Caco-2 (cell line): Measurements from ENCODE around the gene CNTN5. TPM values are rescaled to one million over a fixed set of nuclear protein-coding genes. Genes with fewer than 3 reads are reported as not detected.

Experiments
- BruUV-seq: library from RNA; stranded (reverse); fragments of 400-500 nt; replicated peaks from 2 replicates; lab custom pipeline; 2021; lab: Mats Ljungman, UMichigan
- CTCF ChIA-PET: fragments of 300-600 bp; sonication (Branson Sonifier 250); formaldehyde crosslinking; loops from one replicate; lab custom pipeline; 2022; ENCODE audit warnings: antibody characterized with exemption; lab: Charles Lee
- POLR2A ChIA-PET: fragments of 300-600 bp; sonication (Branson Sonifier 250); formaldehyde crosslinking; loops from one replicate; lab custom pipeline; 2022; ENCODE audit warnings: antibody characterized with exemption; lab: Charles Lee
- DNase-seq, 2 experiments: peaks; one replicate each; pipeline versions ENCODE4 v3.0.0 to v3.0.0-alpha.2; 2020 to 2022
- H3K27me3 ChIP-seq: replicated peaks from 2 replicates; pipeline ENCODE4 v1.6.0; 2011; ENCODE audit warnings: low read length; ENCODE audit not compliant: control insufficient read depth, insufficient read depth
- H3K36me3 ChIP-seq: 2 replicates; pipeline ENCODE4 v1.5.1; 2011; ENCODE audit warnings: low read length; ENCODE audit not compliant: control insufficient read depth, insufficient read depth
- H3K4me1 ChIP-seq: fragments of 250-450 bp; sonication (Bioruptor Pico); 2 replicates; pipeline ENCODE4 v1.5.1; 2020; ENCODE audit warnings: mild to moderate bottlenecking
- H3K4me3 ChIP-seq: 2 replicates; pipeline ENCODE4 v1.5.1; 2011; ENCODE audit warnings: low read depth, mild to moderate bottlenecking, control low read depth, low read length
- H3K9me3 ChIP-seq: fragments of 250-450 bp; sonication (Bioruptor Pico); 2 replicates; pipeline ENCODE4 v1.5.1; 2020; ENCODE audit warnings: mild to moderate bottlenecking, moderate library complexity
- H3K27ac Mint-ChIP-seq: one replicate; pipeline ENCODE4 v1.8.0; 2022; ENCODE audit warnings: mixed read lengths; ENCODE audit not compliant: unreplicated experiment
- H3K27me3 Mint-ChIP-seq: one replicate; pipeline ENCODE4 v1.8.0; 2022; ENCODE audit warnings: mixed read lengths; ENCODE audit not compliant: insufficient read depth, unreplicated experiment
- H3K36me3 Mint-ChIP-seq: one replicate; pipeline ENCODE4 v1.8.0; 2022; ENCODE audit warnings: mild to moderate bottlenecking, mixed read lengths; ENCODE audit not compliant: insufficient read depth, unreplicated experiment
- H3K4me1 Mint-ChIP-seq: one replicate; pipeline ENCODE4 v1.8.0; 2022; ENCODE audit warnings: low read depth, mixed read lengths; ENCODE audit not compliant: unreplicated experiment
- H3K4me3 Mint-ChIP-seq: one replicate; pipeline ENCODE4 v1.8.0; 2022; ENCODE audit warnings: mild to moderate bottlenecking, moderate library complexity, mixed read lengths; ENCODE audit not compliant: unreplicated experiment
- H3K9me3 Mint-ChIP-seq: one replicate; pipeline ENCODE4 v1.8.0; 2022; ENCODE audit warnings: mixed read lengths; ENCODE audit not compliant: unreplicated experiment
- intact Hi-C: fragments of 100-400 bp; cut with micrococcal nuclease; formaldehyde crosslinking; loops from one replicate; pipeline ENCODE4 v1.10.0; 2022; ENCODE audit not compliant: unreplicated experiment
- total RNA-seq: library from RNA; stranded (reverse); gene quantifications from 2 replicates; pipeline ENCODE4 v1.2.3, GENCODE V29; 2022
- TF ChIP-seq, protein P1 (sequence below), 2 experiments: fragments of 200-600 bp in 1 of 2; IDR thresholded peaks; 1 replicate in 1 of 2; 2 replicates in 1 of 2; pipeline versions ENCODE4 v1.5.1 to v1.8.0; 2011 to 2022; ENCODE audit warnings: antibody characterized with exemption in 1 of 2, control low read depth in 1 of 2, inconsistent platforms in 1 of 2, low read depth in 1 of 2, low read length in 1 of 2, mild to moderate bottlenecking in 1 of 2, moderate library complexity in 1 of 2; ENCODE audit not compliant: insufficient read depth in 1 of 2, severe bottlenecking in 1 of 2, unreplicated experiment in 1 of 2

CNTN5 gene
- total RNA-seq, 1 experiment from 2014 or later, result 1.00 TPM

DNA sequence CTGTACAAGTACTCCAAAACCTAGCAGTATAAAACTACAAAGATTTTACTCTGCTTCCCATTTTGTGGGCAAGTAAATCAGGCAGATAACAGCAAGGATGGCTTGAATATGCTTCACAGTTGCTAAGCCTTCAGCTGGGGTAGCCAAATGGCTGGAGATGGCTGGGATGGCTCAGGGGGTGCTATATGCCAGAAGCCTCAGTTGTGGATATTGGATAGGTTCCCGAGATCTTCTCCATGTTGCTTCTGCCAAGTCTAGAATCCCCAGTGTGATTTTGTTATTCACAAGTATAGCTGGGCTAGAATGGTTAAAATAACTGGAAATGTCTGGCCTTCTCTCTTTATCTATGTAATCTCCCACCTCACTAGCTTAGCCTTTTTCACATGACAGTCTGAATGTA, 1194.0 kb downstream of the CNTN5 start:
- no peaks in the 10 kb centered on the region for H3K9me3 Mint-ChIP-seq
- TF ChIP-seq, protein P1, sequence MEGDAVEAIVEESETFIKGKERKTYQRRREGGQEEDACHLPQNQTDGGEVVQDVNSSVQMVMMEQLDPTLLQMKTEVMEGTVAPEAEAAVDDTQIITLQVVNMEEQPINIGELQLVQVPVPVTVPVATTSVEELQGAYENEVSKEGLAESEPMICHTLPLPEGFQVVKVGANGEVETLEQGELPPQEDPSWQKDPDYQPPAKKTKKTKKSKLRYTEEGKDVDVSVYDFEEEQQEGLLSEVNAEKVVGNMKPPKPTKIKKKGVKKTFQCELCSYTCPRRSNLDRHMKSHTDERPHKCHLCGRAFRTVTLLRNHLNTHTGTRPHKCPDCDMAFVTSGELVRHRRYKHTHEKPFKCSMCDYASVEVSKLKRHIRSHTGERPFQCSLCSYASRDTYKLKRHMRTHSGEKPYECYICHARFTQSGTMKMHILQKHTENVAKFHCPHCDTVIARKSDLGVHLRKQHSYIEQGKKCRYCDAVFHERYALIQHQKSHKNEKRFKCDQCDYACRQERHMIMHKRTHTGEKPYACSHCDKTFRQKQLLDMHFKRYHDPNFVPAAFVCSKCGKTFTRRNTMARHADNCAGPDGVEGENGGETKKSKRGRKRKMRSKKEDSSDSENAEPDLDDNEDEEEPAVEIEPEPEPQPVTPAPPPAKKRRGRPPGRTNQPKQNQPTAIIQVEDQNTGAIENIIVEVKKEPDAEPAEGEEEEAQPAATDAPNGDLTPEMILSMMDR (IDR thresholded peaks at IDR 0.05; ENCODE audit: insufficient read depth in 1 of 2, low read depth in 1 of 2, low read length in 1 of 2, severe bottlenecking in 1 of 2, unreplicated experiment in 1 of 2), result no peak
- intact Hi-C loops, result loop anchor here (10.0 kb wide), 1 partner anchor 720 kb away; no protein-coding TSS in a partner anchor
- no peaks in the 10 kb centered on the region for H3K4me1 Mint-ChIP-seq
- H3K36me3 ChIP-seq, result no peaks in the 10 kb centered on the region
- H3K4me3 ChIP-seq, result no peak overlapping the region
- no TSS peak for BruUV-seq
- ChIA-PET CTCF (no interaction called here), POLR2A (no interaction called here)
- H3K27me3 ChIP-seq, result no peaks in the 10 kb centered on the region
- H3K27me3 Mint-ChIP-seq, result no peaks in the 10 kb centered on the region
- H3K27ac Mint-ChIP-seq, result no peak overlapping the region
- H3K36me3 Mint-ChIP-seq, result no peaks in the 10 kb centered on the region
- H3K4me1 ChIP-seq, result no peaks in the 10 kb centered on the region
- no peak for DNase-seq
- no peaks in the 10 kb centered on the region for H3K9me3 ChIP-seq
- no peak overlapping the region for H3K4me3 Mint-ChIP-seq

DNA sequence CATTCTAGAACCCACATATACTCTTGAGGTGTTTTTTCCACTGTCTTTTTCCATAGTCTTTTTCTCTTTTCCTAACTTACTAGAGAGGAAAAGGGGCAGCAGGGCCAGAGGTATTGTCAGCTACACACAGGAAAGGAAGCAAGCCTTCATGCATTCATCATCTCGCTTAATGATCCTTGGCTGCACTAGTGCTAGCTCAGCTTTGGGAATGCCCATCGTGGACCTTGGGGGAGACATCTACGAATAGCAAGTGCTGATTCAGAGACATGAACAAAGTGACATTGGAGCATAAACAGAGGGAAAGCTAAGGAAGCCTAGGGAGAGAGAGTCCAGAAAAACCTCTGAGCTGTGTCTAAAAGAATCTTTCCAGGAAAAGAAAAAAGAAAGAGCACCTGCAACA, 1200.1 kb downstream of the CNTN5 start:
- POLR2A ChIA-PET, result no interaction called here
- no TSS peak for BruUV-seq
- Histone ChIP-seq H3K4me3 (no peak overlapping the region), H3K9me3 (no peaks in the 10 kb centered on the region), H3K27me3 (no peaks in the 10 kb centered on the region), H3K36me3 (no peaks in the 10 kb centered on the region), H3K4me1 (no peaks in the 10 kb centered on the region)
- no peaks in the 10 kb centered on the region for H3K9me3 Mint-ChIP-seq
- no peak for DNase-seq
- CTCF ChIA-PET, result no interaction called here
- H3K27me3 Mint-ChIP-seq, result peaks cover 4% of the 10 kb centered on the region
- H3K36me3 Mint-ChIP-seq, result no peaks in the 10 kb centered on the region
- intact Hi-C loops, result no loop called here
- H3K4me3 Mint-ChIP-seq, result no peak overlapping the region
- no peaks in the 10 kb centered on the region for H3K4me1 Mint-ChIP-seq
- no peak overlapping the region for H3K27ac Mint-ChIP-seq
- TF ChIP-seq, protein P1 (IDR thresholded peaks at IDR 0.05; ENCODE audit: insufficient read depth in 1 of 2, low read depth in 1 of 2, low read length in 1 of 2, severe bottlenecking in 1 of 2, unreplicated experiment in 1 of 2), result no peak

DNA sequence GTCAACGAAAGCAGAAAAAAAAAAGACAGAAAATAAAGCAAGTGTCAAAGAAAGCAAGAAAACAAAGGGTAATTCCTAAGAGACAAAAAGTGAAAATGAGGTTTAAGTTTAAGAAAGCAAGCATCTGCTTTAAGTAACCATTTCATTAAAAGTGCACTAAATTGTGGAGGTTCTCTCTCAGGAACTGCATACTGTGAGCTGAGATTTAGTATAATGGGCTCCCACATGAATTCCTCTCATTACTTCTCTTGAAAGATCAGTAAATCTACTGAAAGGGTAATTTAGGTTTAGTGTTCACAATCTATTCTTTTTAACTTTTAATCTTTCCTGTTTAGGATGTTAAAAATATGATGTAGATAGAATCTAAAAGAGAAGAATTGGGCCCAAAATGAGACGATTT, 1201.0 kb downstream of the CNTN5 start:
- Histone ChIP-seq H3K4me1 (no peaks in the 10 kb centered on the region), H3K27me3 (no peaks in the 10 kb centered on the region), H3K36me3 (no peaks in the 10 kb centered on the region), H3K9me3 (no peaks in the 10 kb centered on the region), H3K4me3 (no peak overlapping the region)
- intact Hi-C loops, result no loop called here
- H3K36me3 Mint-ChIP-seq, result no peaks in the 10 kb centered on the region
- H3K4me3 Mint-ChIP-seq, result no peak overlapping the region
- peaks cover 4% of the 10 kb centered on the region for H3K27me3 Mint-ChIP-seq
- TF ChIP-seq, protein P1 (IDR thresholded peaks at IDR 0.05; ENCODE audit: insufficient read depth in 1 of 2, low read depth in 1 of 2, low read length in 1 of 2, severe bottlenecking in 1 of 2, unreplicated experiment in 1 of 2), result no peak
- no peak for DNase-seq
- H3K27ac Mint-ChIP-seq, result no peak overlapping the region
- ChIA-PET CTCF (no interaction called here), POLR2A (no interaction called here)
- H3K4me1 Mint-ChIP-seq, result no peaks in the 10 kb centered on the region
- no peaks in the 10 kb centered on the region for H3K9me3 Mint-ChIP-seq
- no TSS peak for BruUV-seq
